ENCODE results near the gene SNPH. TPM values are rescaled to one million over a fixed set of nuclear protein-coding genes. Genes with fewer than 3 reads are reported as not detected.

Gene SNPH
- total RNA-seq, 1 experiment from 2014 or later, result 2.0 TPM

- Mint-ChIP-seq H3K36me3 (ENCODE audit: insufficient read depth, unreplicated experiment) (peaks cover 24% of the 10 kb centered on the region), H3K27me3 (ENCODE audit: unreplicated experiment) (no peaks in the 10 kb centered on the region), H3K4me1 (ENCODE audit: low read depth, unreplicated experiment) (peaks cover 26% of the 10 kb centered on the region), H3K27ac (ENCODE audit: unreplicated experiment) (no peak overlapping the region), H3K9me3 (ENCODE audit: low read depth, unreplicated experiment) (no peaks in the 10 kb centered on the region), H3K4me3 (ENCODE audit: low read depth, unreplicated experiment) (no peak overlapping the region)
- no peak for DNase-seq
- no TSS peak for BruUV-seq (replicated peaks)
- CTCF ChIA-PET, result no interaction called here
- intact Hi-C loops (cut with micrococcal nuclease; ENCODE audit: unreplicated experiment), result no loop called here
- TF ChIP-seq CTCF (IDR thresholded peaks at IDR 0.05; ENCODE audit: unreplicated experiment), result no peak
Observed at GRCh38 chr20:1333462-1334369, 67.6 kb downstream of the SNPH start.

GRCh38 chr20:1334370-1334731, 68.3 kb downstream of the SNPH start:
- no peak for TF ChIP-seq CTCF (IDR thresholded peaks at IDR 0.05; ENCODE audit: unreplicated experiment)
- no peaks in the 10 kb centered on the region for H3K9me3 Mint-ChIP-seq (ENCODE audit: low read depth, unreplicated experiment)
- BruUV-seq (replicated peaks), result no TSS peak
- peaks cover 20% of the 10 kb centered on the region for H3K36me3 Mint-ChIP-seq (ENCODE audit: insufficient read depth, unreplicated experiment)
- intact Hi-C loops (cut with micrococcal nuclease; ENCODE audit: unreplicated experiment), result no loop called here
- DNase-seq, result no peak
- no peak overlapping the region for H3K27ac Mint-ChIP-seq (ENCODE audit: unreplicated experiment)
- CTCF ChIA-PET, result no interaction called here
- peaks cover 22% of the 10 kb centered on the region for H3K4me1 Mint-ChIP-seq (ENCODE audit: low read depth, unreplicated experiment)
- H3K27me3 Mint-ChIP-seq (ENCODE audit: unreplicated experiment), result no peaks in the 10 kb centered on the region
- H3K4me3 Mint-ChIP-seq (ENCODE audit: low read depth, unreplicated experiment), result no peak overlapping the region

GRCh38 chr20:1334761-1335160, 68.7 kb downstream of the SNPH start:
- no peak for TF ChIP-seq CTCF (IDR thresholded peaks at IDR 0.05; ENCODE audit: unreplicated experiment)
- Mint-ChIP-seq H3K27me3 (ENCODE audit: unreplicated experiment) (no peaks in the 10 kb centered on the region), H3K27ac (ENCODE audit: unreplicated experiment) (no peak overlapping the region), H3K4me1 (ENCODE audit: low read depth, unreplicated experiment) (peaks cover 18% of the 10 kb centered on the region), H3K9me3 (ENCODE audit: low read depth, unreplicated experiment) (no peaks in the 10 kb centered on the region), H3K36me3 (ENCODE audit: insufficient read depth, unreplicated experiment) (peaks cover 15% of the 10 kb centered on the region), H3K4me3 (ENCODE audit: low read depth, unreplicated experiment) (no peak overlapping the region)
- CTCF ChIA-PET, result no interaction called here
- intact Hi-C loops (cut with micrococcal nuclease; ENCODE audit: unreplicated experiment), result no loop called here
- BruUV-seq (replicated peaks), result no TSS peak
- no peak for DNase-seq

GRCh38 chr20:1335961-1336698, 70.0 kb downstream of the SNPH start:
- DNase-seq, result no peak
- Mint-ChIP-seq H3K36me3 (ENCODE audit: insufficient read depth, unreplicated experiment) (peaks cover 5% of the 10 kb centered on the region), H3K27ac (ENCODE audit: unreplicated experiment) (no peak overlapping the region), H3K4me3 (ENCODE audit: low read depth, unreplicated experiment) (no peak overlapping the region), H3K4me1 (ENCODE audit: low read depth, unreplicated experiment) (peaks cover 5% of the 10 kb centered on the region), H3K9me3 (ENCODE audit: low read depth, unreplicated experiment) (no peaks in the 10 kb centered on the region), H3K27me3 (ENCODE audit: unreplicated experiment) (no peaks in the 10 kb centered on the region)
- no peak for TF ChIP-seq CTCF (IDR thresholded peaks at IDR 0.05; ENCODE audit: unreplicated experiment)
- CTCF ChIA-PET, result no interaction called here
- intact Hi-C loops (cut with micrococcal nuclease; ENCODE audit: unreplicated experiment), result no loop called here
- no TSS peak for BruUV-seq (replicated peaks)

Measured in Calu3 (cell line).